SK-N-SH (cell line): Measurements from ENCODE around the gene OSGIN1.

Source experiments
- CTCF ChIP-seq: fragments of 200-600 bp; sonication (generic); IDR thresholded peaks from 2 replicates; pipeline ENCODE4 v1.6.1; 2017; ENCODE audit warnings: antibody characterized with exemption, mild to moderate bottlenecking, moderate library complexity
- FOXM1 ChIP-seq: IDR thresholded peaks from 2 replicates; pipeline ENCODE4 v1.4.0; 2012; ENCODE audit warnings: low read depth, mild to moderate bottlenecking
- MEF2A ChIP-seq: IDR thresholded peaks from 2 replicates; pipeline ENCODE4 v1.4.0; 2012; ENCODE audit warnings: low read depth, borderline replicate concordance
- POLR2AphosphoS5 ChIP-seq: IDR thresholded peaks from 2 replicates; pipeline ENCODE4 v1.6.1; 2012; ENCODE audit warnings: low read depth, low read length
- RAD21 ChIP-seq: IDR thresholded peaks from 2 replicates; pipeline ENCODE4 v1.6.1; 2012; ENCODE audit warnings: mild to moderate bottlenecking, low read length
- RCOR1 ChIP-seq: fragments of 150-350 bp; IDR thresholded peaks from 2 replicates; pipeline ENCODE4 v1.6.1; 2017; ENCODE audit warnings: antibody characterized with exemption, low read length
- RFX5 ChIP-seq: IDR thresholded peaks from 2 replicates; pipeline ENCODE4 v1.6.1; 2012; ENCODE audit warnings: mild to moderate bottlenecking, improper control_type of control experiment, low read length
- YY1 ChIP-seq: IDR thresholded peaks from 2 replicates; pipeline ENCODE4 v1.4.0; 2012; ENCODE audit warnings: low read depth, mild to moderate bottlenecking

- TF ChIP-seq CTCF = no peak
- TF ChIP-seq YY1 = no peak
- no peak for TF ChIP-seq RAD21
- no peak for TF ChIP-seq FOXM1
- no peak for TF ChIP-seq MEF2A
- no peak for TF ChIP-seq POLR2AphosphoS5
- no peak for TF ChIP-seq RFX5
- no peak for TF ChIP-seq RCOR1
Measured at GRCh38 chr16:83946154-83946780, 6.8 kb upstream of the OSGIN1 start.
